ENCODE measurements around the gene KCNJ10.

KCNJ10 gene

GRCh38 chr1:159953536-159954515 is 116.1 kb downstream of the KCNJ10 start, which contains the start of gene SLAMF9:
TSS of gene SLAMF9 (minus strand) at chr1:159954237. CDS start at chr1:159954137, 100 bp downstream.
- DNase-seq: no peak

GRCh38 chr1:159952932-159953331 is 117.0 kb downstream of the KCNJ10 start:
- no peak for DNase-seq

- no peak for DNase-seq
Measured at GRCh38 chr1:159951551-159951950, 118.4 kb downstream of the KCNJ10 start.

GRCh38 chr1:159951016-159951415 is 118.9 kb downstream of the KCNJ10 start:
- no peak for DNase-seq

- DNase-seq: no peak
Measured at GRCh38 chr1:159949981-159950381, 120.0 kb downstream of the KCNJ10 start.

- no peak for DNase-seq
Measured at GRCh38 chr1:159949123-159949522, 120.8 kb downstream of the KCNJ10 start.

All from GOT3 (cell line).